HUES48 (cell line): ENCODE results near the gene CENPB.

ENCODE experiments used
- H3K27ac ChIP-seq: one replicate; pipeline ENCODE4 v1.7.0; 2013; ENCODE audit warnings: low read depth, low read length, inconsistent platforms
- H3K27me3 ChIP-seq: 2 replicates; pipeline ENCODE4 v1.6.1; 2013; ENCODE audit warnings: mild to moderate bottlenecking, low read length; ENCODE audit not compliant: control insufficient read depth, insufficient read depth
- H3K36me3 ChIP-seq: 2 replicates; pipeline ENCODE4 v1.6.1; 2013; ENCODE audit warnings: low read length; ENCODE audit not compliant: control insufficient read depth, insufficient read depth
- H3K4me1 ChIP-seq: 2 replicates; pipeline ENCODE4 v1.6.1; 2013; ENCODE audit warnings: mild to moderate bottlenecking, low read length; ENCODE audit not compliant: control insufficient read depth, insufficient read depth
- H3K4me3 ChIP-seq: 2 replicates; pipeline ENCODE4 v1.5.1; 2013; ENCODE audit warnings: mild to moderate bottlenecking, low read depth, low read length
- H3K9ac ChIP-seq: 2 replicates; pipeline ENCODE4 v1.6.1; 2013; ENCODE audit warnings: mild to moderate bottlenecking, low read depth, low read length, moderate library complexity
- H3K9me3 ChIP-seq: 2 replicates; pipeline ENCODE4 v1.6.1; 2013; ENCODE audit warnings: low read length; ENCODE audit not compliant: control insufficient read depth, insufficient read depth

Gene CENPB

GRCh38 chr20:3777716-3778629, 8.6 kb downstream of the CENPB start:
- peak overlapping the region; percentile 32; the same call in 1 of the 2 replicates for H3K9ac ChIP-seq
- no peak overlapping the region for H3K27ac ChIP-seq
- H3K27me3 ChIP-seq, result peaks cover 44% of the 10 kb centered on the region
- no peaks in the 10 kb centered on the region for H3K9me3 ChIP-seq
- H3K4me3 ChIP-seq, result peak overlapping the region; percentile 69
- H3K36me3 ChIP-seq, result no peaks in the 10 kb centered on the region
- peaks cover 10% of the 10 kb centered on the region for H3K4me1 ChIP-seq

- no peaks in the 10 kb centered on the region for H3K9me3 ChIP-seq
- H3K36me3 ChIP-seq, result no peaks in the 10 kb centered on the region
- H3K4me1 ChIP-seq, result peaks cover 10% of the 10 kb centered on the region
- H3K9ac ChIP-seq, result no peak overlapping the region
- H3K27me3 ChIP-seq, result peaks cover 44% of the 10 kb centered on the region
- H3K4me3 ChIP-seq, result peak overlapping the region; percentile 69
- no peak overlapping the region for H3K27ac ChIP-seq
Measured at GRCh38 chr20:3777381-3777715, 9.2 kb downstream of the CENPB start.

- H3K27ac ChIP-seq, result no peak overlapping the region
- peaks cover 42% of the 10 kb centered on the region for H3K27me3 ChIP-seq
- no peaks in the 10 kb centered on the region for H3K9me3 ChIP-seq
- peaks cover 10% of the 10 kb centered on the region for H3K4me1 ChIP-seq
- no peaks in the 10 kb centered on the region for H3K36me3 ChIP-seq
- H3K9ac ChIP-seq, result no peak overlapping the region
- H3K4me3 ChIP-seq, result no peak overlapping the region
Measured at GRCh38 chr20:3775457-3776108, 11.0 kb downstream of the CENPB start.

GRCh38 chr20:3771552-3772058, 14.9 kb downstream of the CENPB start:
- peaks cover 7% of the 10 kb centered on the region; the same call in 1 of the 2 replicates for H3K4me1 ChIP-seq
- H3K9me3 ChIP-seq, result no peaks in the 10 kb centered on the region
- no peaks in the 10 kb centered on the region for H3K36me3 ChIP-seq
- no peak overlapping the region for H3K9ac ChIP-seq
- H3K27me3 ChIP-seq, result peaks cover 11% of the 10 kb centered on the region
- H3K27ac ChIP-seq, result no peak overlapping the region
- H3K4me3 ChIP-seq, result no peak overlapping the region

GRCh38 chr20:3768342-3769130, 18.0 kb downstream of the CENPB start:
- Histone ChIP-seq H3K9me3 (no peaks in the 10 kb centered on the region), H3K27me3 (no peaks in the 10 kb centered on the region), H3K27ac (peak overlapping the region; percentile 80), H3K4me3 (peak overlapping the region; percentile 89), H3K4me1 (peaks cover 10% of the 10 kb centered on the region; the same call in 1 of the 2 replicates), H3K9ac (peak overlapping the region; percentile 63), H3K36me3 (no peaks in the 10 kb centered on the region; the same call in 1 of the 2 replicates)

- Histone ChIP-seq H3K27me3 (no peaks in the 10 kb centered on the region), H3K9ac (peak within 1 kb of the TSS; percentile 63), H3K27ac (peak within 1 kb of the TSS; percentile 80), H3K36me3 (no peaks in the 10 kb centered on the region; the same call in 1 of the 2 replicates), H3K4me3 (peak within 1 kb of the TSS; percentile 89), H3K4me1 (peaks cover 10% of the 10 kb centered on the region; the same call in 1 of the 2 replicates), H3K9me3 (no peaks in the 10 kb centered on the region)
Measured at GRCh38 chr20:3767427-3768341, 18.9 kb downstream of the CENPB start, which contains the start of gene ADISSP. TSS of gene ADISSP (minus strand) at chr20:3767753. CDS start at chr20:3760100, 7,653 bp downstream.

- no peaks in the 10 kb centered on the region for H3K9me3 ChIP-seq
- H3K9ac ChIP-seq, result peak overlapping the region; percentile 37; the same call in 1 of the 2 replicates
- peak overlapping the region; percentile 89 for H3K4me3 ChIP-seq
- peaks cover 3% of the 10 kb centered on the region; the same call in 1 of the 2 replicates for H3K36me3 ChIP-seq
- H3K27me3 ChIP-seq, result no peaks in the 10 kb centered on the region
- H3K4me1 ChIP-seq, result peaks cover 10% of the 10 kb centered on the region; the same call in 1 of the 2 replicates
- H3K27ac ChIP-seq, result peak overlapping the region; percentile 33
Measured at GRCh38 chr20:3767110-3767426, 19.5 kb downstream of the CENPB start.

- Histone ChIP-seq H3K4me3 (peak overlapping the region; percentile 89), H3K9me3 (no peaks in the 10 kb centered on the region), H3K9ac (no peak overlapping the region; the same call in 1 of the 2 replicates), H3K27ac (no peak overlapping the region), H3K4me1 (peaks cover 10% of the 10 kb centered on the region; the same call in 1 of the 2 replicates), H3K27me3 (no peaks in the 10 kb centered on the region), H3K36me3 (peaks cover 6% of the 10 kb centered on the region; the same call in 1 of the 2 replicates)
Measured at GRCh38 chr20:3766422-3767109, 20.0 kb downstream of the CENPB start.

GRCh38 chr20:3765171-3765882, 21.2 kb downstream of the CENPB start:
- H3K27me3 ChIP-seq, result no peaks in the 10 kb centered on the region
- H3K9ac ChIP-seq, result no peak overlapping the region
- H3K9me3 ChIP-seq, result no peaks in the 10 kb centered on the region
- no peak overlapping the region for H3K4me3 ChIP-seq
- peaks cover 9% of the 10 kb centered on the region; the same call in 1 of the 2 replicates for H3K36me3 ChIP-seq
- H3K4me1 ChIP-seq, result peaks cover 14% of the 10 kb centered on the region
- H3K27ac ChIP-seq, result no peak overlapping the region
